ENCODE data around the gene WDFY1.

Gene WDFY1

DNA sequence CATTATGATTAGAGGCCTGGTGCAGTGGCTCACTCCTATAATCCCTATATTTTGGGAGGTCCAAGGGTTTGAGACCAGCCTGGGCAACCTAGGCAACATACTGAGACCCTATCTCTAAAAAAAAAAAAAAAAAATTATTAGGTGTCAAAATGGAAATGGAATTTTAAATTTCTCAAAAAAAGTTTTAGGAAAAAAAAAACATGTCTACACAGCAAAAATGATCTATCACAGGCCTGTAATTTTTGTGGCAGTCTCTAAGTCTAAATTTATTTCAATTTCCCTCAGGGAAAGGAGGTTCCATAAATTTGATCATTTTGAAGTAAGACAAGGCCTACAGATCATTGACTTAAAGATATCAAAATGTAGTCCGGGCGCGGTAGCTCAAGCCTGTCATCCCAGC is 28.5 kb upstream of the WDFY1 start:
- H3K4me1 ChIP-seq = no peaks in the 10 kb centered on the region; the same call in 1 of the 2 replicates
- no peaks in the 10 kb centered on the region for H3K36me3 ChIP-seq (replicated peaks)
- H3K27me3 ChIP-seq (ENCODE audit: low read depth) = no peaks in the 10 kb centered on the region
- H3K9me3 ChIP-seq = no peaks in the 10 kb centered on the region
- in situ Hi-C loops (cut with MboI; ENCODE audit: low sequenced_read_pairs) = no loop called here
- no peak for DNase-seq (ENCODE audit: low spot score in 2 of 2)
- no peak overlapping the region for H3K4me3 ChIP-seq

DNA sequence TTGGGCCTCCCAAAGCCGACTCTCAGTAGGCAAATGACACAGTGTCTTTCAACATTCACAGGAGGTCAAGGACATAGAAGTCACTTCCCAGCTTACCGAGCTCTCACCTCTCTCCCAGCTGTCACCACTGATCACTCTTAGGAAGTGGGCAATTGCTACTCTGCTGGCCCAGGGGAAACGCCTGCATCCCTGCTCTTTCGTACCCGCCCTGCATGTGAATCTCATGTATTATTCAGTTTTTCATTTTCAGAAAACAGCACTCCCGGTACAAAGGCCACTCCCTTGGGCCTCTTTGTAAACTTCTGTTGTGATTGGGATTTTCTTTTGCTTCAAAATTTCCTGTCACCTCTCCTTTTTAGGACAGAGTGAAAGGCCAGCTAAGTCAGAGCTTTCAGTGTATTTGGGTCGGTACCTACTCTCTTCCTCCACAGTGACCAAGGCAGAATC is 27.5 kb upstream of the WDFY1 start:
- Histone ChIP-seq H3K4me1 (no peaks in the 10 kb centered on the region; the same call in 1 of the 2 replicates), H3K4me3 (no peak overlapping the region), H3K27me3 (ENCODE audit: low read depth) (no peaks in the 10 kb centered on the region), H3K9me3 (no peaks in the 10 kb centered on the region), H3K36me3 (replicated peaks) (peaks cover 3% of the 10 kb centered on the region; the same call in 1 of the 2 replicates)
- DNase-seq (ENCODE audit: low spot score in 2 of 2) = no peak
- in situ Hi-C loops (cut with MboI; ENCODE audit: low sequenced_read_pairs) = no loop called here

DNA sequence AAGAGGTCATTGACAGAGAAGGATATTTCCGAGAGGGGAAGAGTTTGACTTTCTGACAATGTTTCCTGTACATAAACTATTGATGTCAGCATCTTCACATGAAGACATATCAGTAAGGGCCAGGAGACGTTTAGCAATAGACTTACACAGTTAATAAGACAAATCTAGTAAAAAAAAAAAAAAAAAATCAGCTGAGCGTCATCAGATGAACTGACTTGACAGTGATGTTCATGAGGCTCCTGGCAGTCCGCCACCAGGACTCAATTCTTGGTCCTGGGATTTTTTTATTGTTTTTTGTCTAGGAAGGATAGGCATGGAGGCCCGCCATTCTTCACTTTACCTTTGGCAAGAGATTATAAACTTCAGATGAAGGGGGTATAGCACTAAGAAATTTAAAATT is 26.6 kb upstream of the WDFY1 start:
- Histone ChIP-seq H3K9me3 (no peaks in the 10 kb centered on the region), H3K4me1 (no peaks in the 10 kb centered on the region; the same call in 1 of the 2 replicates), H3K4me3 (no peak overlapping the region), H3K36me3 (replicated peaks) (peaks cover 12% of the 10 kb centered on the region), H3K27me3 (ENCODE audit: low read depth) (no peaks in the 10 kb centered on the region)
- DNase-seq (ENCODE audit: low spot score in 2 of 2) = no peak
- in situ Hi-C loops (cut with MboI; ENCODE audit: low sequenced_read_pairs) = no loop called here

DNA sequence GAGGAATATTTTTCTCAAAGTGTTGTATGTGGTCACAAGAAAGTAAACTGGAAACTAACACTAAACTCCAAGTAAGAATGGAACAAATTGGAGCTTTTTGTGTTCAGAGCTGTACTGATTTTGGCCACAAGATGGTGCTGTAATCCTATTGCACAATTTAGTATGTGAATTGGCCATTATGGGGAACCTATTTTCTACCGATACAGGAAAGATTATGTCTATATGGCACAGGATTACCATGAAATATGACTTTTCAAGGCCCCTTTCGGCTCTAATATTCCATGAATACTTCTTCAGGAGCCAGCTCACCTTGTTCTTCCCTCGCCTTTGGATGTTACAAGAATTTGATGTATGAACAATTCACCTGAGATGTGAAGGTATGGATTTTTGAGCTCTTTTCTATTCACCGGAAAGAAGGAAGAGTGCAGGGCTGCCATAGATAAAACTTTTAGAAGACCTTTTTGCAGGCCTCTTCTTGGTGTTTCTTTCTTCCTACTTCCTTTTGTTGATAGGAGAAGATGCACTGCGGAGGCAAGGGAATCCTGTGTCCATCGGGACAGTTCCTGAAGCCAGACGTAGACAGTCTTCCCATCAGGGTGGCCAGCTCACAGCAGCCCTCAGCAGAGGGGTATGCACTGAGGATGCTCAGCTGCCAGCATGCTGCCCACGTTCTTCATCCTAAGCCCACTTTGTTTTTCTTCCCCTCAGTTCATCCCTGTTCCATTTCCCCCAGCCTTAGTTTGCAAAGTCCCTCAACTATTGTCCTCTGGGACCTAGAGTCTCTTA is 25.4 kb upstream of the WDFY1 start:
- Histone ChIP-seq H3K4me3 (no peak overlapping the region), H3K4me1 (no peaks in the 10 kb centered on the region; the same call in 1 of the 2 replicates), H3K36me3 (replicated peaks) (peaks cover 16% of the 10 kb centered on the region), H3K9me3 (no peaks in the 10 kb centered on the region), H3K27me3 (ENCODE audit: low read depth) (no peaks in the 10 kb centered on the region)
- in situ Hi-C loops (cut with MboI; ENCODE audit: low sequenced_read_pairs) = no loop called here
- peak; percentile 49 to 75 for DNase-seq (ENCODE audit: low spot score in 2 of 2)

DNA sequence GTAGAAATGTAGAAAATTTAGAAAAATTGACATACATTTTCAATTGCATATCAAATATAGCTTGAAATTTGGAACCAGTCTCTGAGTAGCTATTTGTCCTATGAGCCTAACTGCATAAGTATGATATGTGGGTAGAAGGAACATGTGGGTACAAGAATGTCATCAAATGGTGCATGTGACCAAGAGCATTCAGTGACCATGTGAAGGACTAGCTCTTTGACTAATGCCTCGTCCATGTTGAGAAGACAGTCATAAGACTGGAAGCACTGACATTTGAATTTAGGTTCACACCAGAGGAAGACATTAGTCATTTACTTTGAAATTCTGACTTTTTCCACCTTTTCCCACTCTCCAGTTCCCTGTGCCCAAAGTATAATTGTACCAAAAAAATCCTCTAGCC is 24.7 kb upstream of the WDFY1 start:
- in situ Hi-C loops (cut with MboI; ENCODE audit: low sequenced_read_pairs) = no loop called here
- no peak for DNase-seq (ENCODE audit: low spot score in 2 of 2)

DNA sequence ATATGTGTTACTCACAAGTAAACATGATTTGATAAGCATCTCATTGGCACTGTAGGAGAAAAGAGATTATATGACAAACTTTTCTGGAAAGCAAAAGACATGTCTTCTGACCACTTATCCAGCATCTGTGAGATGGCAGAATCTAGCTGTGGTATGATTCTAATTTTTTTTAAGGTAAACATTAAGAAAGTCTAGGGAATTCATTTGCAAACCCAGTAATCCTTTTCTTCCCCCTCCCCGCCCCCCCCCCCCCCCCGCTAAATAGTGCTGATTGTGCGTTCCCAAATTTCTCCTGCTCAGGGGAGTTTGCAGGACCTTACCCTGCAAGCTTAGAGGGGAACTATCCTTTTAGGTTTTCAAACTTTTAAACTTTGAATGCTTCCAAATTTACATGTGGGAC is 24.2 kb upstream of the WDFY1 start:
- Histone ChIP-seq H3K4me3 (no peak overlapping the region), H3K9me3 (no peaks in the 10 kb centered on the region), H3K36me3 (replicated peaks) (peaks cover 28% of the 10 kb centered on the region), H3K4me1 (no peaks in the 10 kb centered on the region), H3K27me3 (ENCODE audit: low read depth) (no peaks in the 10 kb centered on the region)
- in situ Hi-C loops (cut with MboI; ENCODE audit: low sequenced_read_pairs) = no loop called here
- DNase-seq (ENCODE audit: low spot score in 2 of 2) = no peak

More for the DNA sequence above, 24.7 kb upstream of the WDFY1 start:
- no peak overlapping the region for H3K4me3 ChIP-seq
- H3K36me3 ChIP-seq (replicated peaks) = peaks cover 22% of the 10 kb centered on the region
- no peaks in the 10 kb centered on the region for H3K27me3 ChIP-seq (ENCODE audit: low read depth)
- no peaks in the 10 kb centered on the region for H3K4me1 ChIP-seq
- H3K9me3 ChIP-seq = no peaks in the 10 kb centered on the region

DNA sequence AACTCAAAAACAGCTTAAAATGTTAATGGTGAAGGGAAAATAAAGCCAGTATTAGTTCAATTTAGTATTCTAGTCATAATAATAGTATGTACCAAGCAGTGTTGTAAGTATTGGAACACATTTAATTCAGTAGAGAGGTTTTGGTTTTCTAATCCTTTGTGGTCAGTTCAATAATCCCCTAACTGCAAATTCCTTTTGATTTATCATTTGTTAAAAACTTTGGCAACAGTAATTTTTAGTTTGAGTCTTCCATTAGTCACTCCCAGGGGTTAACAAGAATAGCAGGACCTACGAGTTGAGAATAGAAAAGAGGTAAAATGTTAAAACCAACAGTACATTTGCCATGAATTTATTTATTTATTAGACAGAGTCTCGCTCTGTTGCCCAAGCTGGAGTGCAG is 22.8 kb upstream of the WDFY1 start:
- Histone ChIP-seq H3K4me3 (no peak overlapping the region), H3K9me3 (no peaks in the 10 kb centered on the region), H3K4me1 (no peaks in the 10 kb centered on the region), H3K36me3 (replicated peaks) (peaks cover 35% of the 10 kb centered on the region), H3K27me3 (ENCODE audit: low read depth) (no peaks in the 10 kb centered on the region)
- DNase-seq (ENCODE audit: low spot score in 2 of 2) = no peak
- in situ Hi-C loops (cut with MboI; ENCODE audit: low sequenced_read_pairs) = no loop called here

DNA sequence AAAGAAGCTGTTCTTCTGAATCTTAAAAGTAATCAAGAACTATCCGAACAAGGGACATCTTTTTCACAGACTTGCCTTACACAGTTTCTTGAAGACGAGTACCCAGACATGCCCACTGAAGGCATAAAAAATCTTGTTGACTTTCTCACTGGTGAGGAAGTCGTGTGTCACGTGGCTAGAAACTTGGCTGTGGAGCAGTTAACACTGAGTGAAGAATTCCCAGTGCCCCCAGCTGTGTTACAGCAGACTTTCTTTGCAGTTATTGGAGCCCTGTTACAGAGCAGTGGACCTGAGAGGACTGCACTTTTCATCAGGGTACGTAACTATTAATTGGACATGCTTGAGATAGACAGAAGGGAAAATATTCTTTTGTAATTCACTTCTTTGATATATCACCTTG is 14.6 kb upstream of the WDFY1 start:
- DNase-seq (ENCODE audit: low spot score in 2 of 2) = no peak
- H3K4me1 ChIP-seq = peaks cover 12% of the 10 kb centered on the region
- no peaks in the 10 kb centered on the region for H3K27me3 ChIP-seq (ENCODE audit: low read depth)
- no peaks in the 10 kb centered on the region for H3K9me3 ChIP-seq
- no peak overlapping the region for H3K4me3 ChIP-seq
- in situ Hi-C loops (cut with MboI; ENCODE audit: low sequenced_read_pairs) = loop anchor here (10.0 kb wide), 1 partner anchor 125 kb away; the partner anchor contains the start of gene AP1S3
- H3K36me3 ChIP-seq (replicated peaks) = peaks cover 34% of the 10 kb centered on the region

DNA sequence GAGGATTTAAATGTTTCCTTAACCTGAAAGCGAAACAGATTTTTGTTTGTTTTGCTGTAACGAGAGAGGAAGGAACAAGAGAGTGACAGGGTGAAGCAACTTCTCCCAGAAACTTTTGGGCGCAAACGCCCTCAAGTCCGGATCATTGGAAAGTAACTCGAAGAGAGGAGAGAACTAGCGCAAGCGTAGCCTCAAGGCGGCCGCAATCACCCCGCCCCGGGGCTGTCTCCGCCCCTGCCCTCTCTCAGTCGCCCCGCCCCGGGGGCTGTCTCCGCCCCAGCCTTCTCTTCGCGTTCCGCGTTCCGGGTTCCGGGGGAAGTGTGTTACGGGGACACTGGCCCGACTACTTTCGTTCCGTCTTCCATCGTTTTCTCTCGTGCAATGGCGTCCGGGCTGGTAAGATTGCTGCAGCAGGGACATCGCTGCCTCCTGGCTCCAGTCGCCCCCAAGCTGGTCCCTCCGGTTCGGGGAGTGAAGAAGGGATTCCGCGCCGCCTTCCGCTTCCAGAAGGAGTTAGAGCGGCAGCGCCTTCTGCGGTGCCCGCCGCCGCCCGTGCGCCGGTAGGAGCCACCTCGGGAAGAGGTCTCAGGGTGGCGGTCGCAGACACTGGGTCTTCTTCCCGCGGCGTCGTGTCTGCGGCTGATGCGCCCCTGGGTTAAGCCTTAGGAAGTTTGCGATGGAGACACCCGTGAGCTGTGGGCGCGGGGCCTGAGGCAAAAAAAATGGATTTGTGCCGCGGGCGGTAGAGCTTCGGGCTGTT is 12.1 kb upstream of the WDFY1 start, which contains the start of gene MRPL44:
TSS of gene MRPL44 (plus strand) at position 372 of the 760 bp plus-strand sequence. CDS start at position 382, 10 bp downstream.
- no peaks in the 10 kb centered on the region for H3K9me3 ChIP-seq
- in situ Hi-C loops (cut with MboI; ENCODE audit: low sequenced_read_pairs) = loop anchor here (10.0 kb wide), 1 partner anchor 122 kb away; the partner anchor contains the start of gene AP1S3
- H3K4me1 ChIP-seq = peaks cover 18% of the 10 kb centered on the region

DNA sequence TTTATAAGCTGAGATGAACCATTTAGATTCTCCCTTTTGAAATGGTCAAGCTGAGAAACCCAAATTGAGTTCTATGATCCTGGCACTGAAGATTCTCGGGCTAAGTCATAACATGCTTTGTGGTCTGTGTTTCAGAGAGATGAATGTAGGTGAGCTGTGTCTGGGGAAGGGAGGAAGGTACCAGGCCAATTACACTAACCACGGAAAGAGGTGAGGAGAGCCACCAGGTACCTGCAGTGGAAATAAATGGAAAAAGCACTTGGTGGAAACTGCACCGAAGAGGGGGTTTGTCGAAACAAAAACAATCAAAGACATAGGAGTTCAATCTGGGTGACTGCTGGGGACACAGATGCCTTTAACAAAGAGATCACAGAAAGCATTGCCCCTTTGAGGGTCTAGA is 11.2 kb upstream of the WDFY1 start:
- H3K4me3 ChIP-seq = no peak overlapping the region
- in situ Hi-C loops (cut with MboI; ENCODE audit: low sequenced_read_pairs) = loop anchor here (10.0 kb wide), 1 partner anchor 121 kb away; the partner anchor contains the start of gene AP1S3
- no peak for DNase-seq (ENCODE audit: low spot score in 2 of 2)
- no peaks in the 10 kb centered on the region for H3K9me3 ChIP-seq
- peaks cover 17% of the 10 kb centered on the region; the same call in 1 of the 2 replicates for H3K36me3 ChIP-seq (replicated peaks)
- H3K4me1 ChIP-seq = peaks cover 20% of the 10 kb centered on the region
- no peaks in the 10 kb centered on the region for H3K27me3 ChIP-seq (ENCODE audit: low read depth)

More for the DNA sequence above, 12.1 kb upstream of the WDFY1 start, which contains the start of gene MRPL44:
- peak; percentile 83 to 96 for DNase-seq (ENCODE audit: low spot score in 2 of 2)
- peak within 1 kb of the TSS; percentile 85 for H3K4me3 ChIP-seq
- H3K27me3 ChIP-seq (ENCODE audit: low read depth) = no peaks in the 10 kb centered on the region
- peaks cover 22% of the 10 kb centered on the region for H3K36me3 ChIP-seq (replicated peaks)

DNA sequence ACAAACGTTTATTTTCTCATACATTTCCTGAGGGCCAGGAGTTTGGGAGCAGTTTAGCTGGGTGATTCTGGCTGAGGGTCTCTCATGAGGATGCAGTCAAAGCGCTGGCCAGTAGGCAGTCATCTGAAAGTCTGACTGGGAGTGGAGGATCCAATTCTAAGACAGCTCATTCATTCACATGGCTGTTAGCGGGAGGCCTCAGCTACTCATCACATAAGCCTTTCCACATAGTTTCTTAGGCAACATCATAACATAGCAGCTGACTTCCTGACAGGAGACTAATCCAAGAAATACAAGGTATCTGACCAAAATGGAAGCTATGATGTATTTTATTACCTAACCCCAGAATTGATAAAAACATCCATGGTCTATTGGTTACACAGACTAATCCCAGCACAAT is 9.3 kb upstream of the WDFY1 start:
- in situ Hi-C loops (cut with MboI; ENCODE audit: low sequenced_read_pairs) = loop anchor here (10.0 kb wide), 1 partner anchor 120 kb away; the partner anchor contains the start of gene AP1S3

DNA sequence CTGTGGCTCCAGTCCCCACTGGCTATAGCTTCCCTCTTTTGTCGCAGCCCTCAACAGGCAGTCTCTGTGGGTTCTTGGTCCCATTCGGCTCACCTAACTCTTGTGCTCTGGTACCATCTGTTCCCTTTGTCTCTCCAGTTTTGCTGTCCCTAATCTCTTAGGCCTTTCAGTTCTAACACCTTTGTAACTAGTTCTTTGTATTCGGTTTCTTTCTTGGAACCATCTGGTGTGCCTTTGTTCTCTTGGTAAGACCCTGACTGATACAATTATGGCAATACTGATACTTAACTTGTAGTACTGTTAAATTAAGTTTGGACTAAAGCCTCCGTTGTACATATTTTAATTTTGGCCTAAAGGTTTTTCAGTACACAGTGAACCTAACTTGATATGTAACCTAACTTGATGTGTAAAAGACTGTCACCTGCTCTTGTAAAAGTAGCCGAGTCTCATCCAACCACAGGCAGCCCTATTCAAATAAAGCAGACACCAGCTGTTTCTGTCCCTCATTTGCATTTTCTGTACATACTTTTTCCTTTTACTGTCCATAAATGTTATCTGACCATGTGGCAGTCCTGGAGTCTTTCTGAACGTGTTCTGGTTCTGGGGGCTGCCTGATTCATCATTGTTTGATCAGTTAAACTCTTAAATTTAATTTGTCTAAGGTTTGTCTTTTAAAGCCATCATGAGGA is 7.3 kb upstream of the WDFY1 start:
- H3K36me3 ChIP-seq (replicated peaks) = no peaks in the 10 kb centered on the region
- no peak overlapping the region for H3K4me3 ChIP-seq

More for the DNA sequence above, 9.3 kb upstream of the WDFY1 start:
- H3K4me1 ChIP-seq = peaks cover 21% of the 10 kb centered on the region
- no peak overlapping the region for H3K4me3 ChIP-seq
- DNase-seq (ENCODE audit: low spot score in 2 of 2) = no peak
- no peaks in the 10 kb centered on the region for H3K9me3 ChIP-seq
- H3K27me3 ChIP-seq (ENCODE audit: low read depth) = no peaks in the 10 kb centered on the region
- H3K36me3 ChIP-seq (replicated peaks) = no peaks in the 10 kb centered on the region

More for the DNA sequence above, 7.3 kb upstream of the WDFY1 start:
- peak; percentile 42 to 53 for DNase-seq (ENCODE audit: low spot score in 2 of 2)
- H3K9me3 ChIP-seq = no peaks in the 10 kb centered on the region
- in situ Hi-C loops (cut with MboI; ENCODE audit: low sequenced_read_pairs) = loop anchor here (10.0 kb wide), 1 partner anchor 118 kb away; the partner anchor contains the start of gene AP1S3
- peaks cover 22% of the 10 kb centered on the region for H3K4me1 ChIP-seq
- no peaks in the 10 kb centered on the region for H3K27me3 ChIP-seq (ENCODE audit: low read depth)
